Measurements from ENCODE around the gene TMC7. TPM values are rescaled to one million over a fixed set of nuclear protein-coding genes. Genes with fewer than 3 reads are reported as not detected.

Gene TMC7
- total RNA-seq, 2 experiments from 2014 or later: not detected

DNA sequence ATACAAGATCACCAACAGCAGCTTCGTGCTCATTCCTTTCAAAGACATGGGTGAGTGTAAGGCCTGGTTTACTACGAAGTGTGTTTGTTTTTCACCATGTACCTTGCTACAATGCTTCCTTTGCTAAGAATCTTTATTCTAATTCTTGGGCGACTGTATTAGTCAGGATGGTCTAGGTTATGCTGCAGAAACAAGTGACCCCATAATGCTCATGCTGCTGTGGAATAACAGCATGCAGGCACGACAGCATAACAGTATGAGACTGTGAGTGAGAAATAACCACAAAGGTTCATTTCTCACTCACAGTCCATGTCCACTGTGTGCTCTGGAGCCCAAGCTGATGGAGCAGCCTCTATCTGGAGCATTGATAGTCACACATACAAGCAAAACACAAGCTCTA is 38.0 kb downstream of the TMC7 start:
- ChIA-PET CTCF (no interaction called here), POLR2A (no interaction called here)
- intact Hi-C loops (cut with micrococcal nuclease): no loop called here
- H3K27ac Mint-ChIP-seq: no peak overlapping the region
- H3K4me1 Mint-ChIP-seq (ENCODE audit: low read depth): no peaks in the 10 kb centered on the region
- no peaks in the 10 kb centered on the region for H3K9me3 Mint-ChIP-seq
- H3K27me3 Mint-ChIP-seq: peaks cover 3% of the 10 kb centered on the region
- H3K36me3 Mint-ChIP-seq (ENCODE audit: low read depth): no peaks in the 10 kb centered on the region
- ATAC-seq (no peak), DNase-seq (no peak)
- TF ChIP-seq, protein P1, sequence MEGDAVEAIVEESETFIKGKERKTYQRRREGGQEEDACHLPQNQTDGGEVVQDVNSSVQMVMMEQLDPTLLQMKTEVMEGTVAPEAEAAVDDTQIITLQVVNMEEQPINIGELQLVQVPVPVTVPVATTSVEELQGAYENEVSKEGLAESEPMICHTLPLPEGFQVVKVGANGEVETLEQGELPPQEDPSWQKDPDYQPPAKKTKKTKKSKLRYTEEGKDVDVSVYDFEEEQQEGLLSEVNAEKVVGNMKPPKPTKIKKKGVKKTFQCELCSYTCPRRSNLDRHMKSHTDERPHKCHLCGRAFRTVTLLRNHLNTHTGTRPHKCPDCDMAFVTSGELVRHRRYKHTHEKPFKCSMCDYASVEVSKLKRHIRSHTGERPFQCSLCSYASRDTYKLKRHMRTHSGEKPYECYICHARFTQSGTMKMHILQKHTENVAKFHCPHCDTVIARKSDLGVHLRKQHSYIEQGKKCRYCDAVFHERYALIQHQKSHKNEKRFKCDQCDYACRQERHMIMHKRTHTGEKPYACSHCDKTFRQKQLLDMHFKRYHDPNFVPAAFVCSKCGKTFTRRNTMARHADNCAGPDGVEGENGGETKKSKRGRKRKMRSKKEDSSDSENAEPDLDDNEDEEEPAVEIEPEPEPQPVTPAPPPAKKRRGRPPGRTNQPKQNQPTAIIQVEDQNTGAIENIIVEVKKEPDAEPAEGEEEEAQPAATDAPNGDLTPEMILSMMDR (IDR thresholded peaks at IDR 0.05): no peak
- H3K4me3 Mint-ChIP-seq: no peak overlapping the region

DNA sequence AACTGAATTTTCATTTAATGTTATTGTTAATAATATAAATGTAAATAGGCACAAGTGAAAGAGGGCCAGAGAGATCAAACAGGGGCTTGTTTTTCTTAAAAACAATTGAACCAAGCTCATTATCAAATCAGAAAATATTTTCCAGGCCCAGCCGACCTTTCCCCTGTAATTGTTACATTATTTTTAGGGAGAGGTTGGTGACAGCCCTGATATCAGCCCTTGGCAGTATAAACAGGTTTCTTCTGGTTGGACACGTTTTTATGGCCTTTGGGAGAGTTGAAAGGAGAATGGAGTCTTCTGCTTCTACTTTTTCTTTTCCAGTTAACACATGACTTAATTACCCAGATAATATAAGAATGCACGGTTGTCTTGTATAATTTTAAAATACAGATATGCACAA is 43.7 kb downstream of the TMC7 start:
- no peaks in the 10 kb centered on the region for H3K36me3 Mint-ChIP-seq (ENCODE audit: low read depth)
- CTCF ChIA-PET: no interaction called here
- POLR2A ChIA-PET: interaction anchor here (1.3 kb wide), 1 partner anchor 9 kb away, joined by 3 read pairs; no protein-coding TSS in a partner anchor
- ATAC-seq (no peak), DNase-seq (no peak)
- H3K4me3 Mint-ChIP-seq: no peak overlapping the region
- H3K4me1 Mint-ChIP-seq (ENCODE audit: low read depth): no peaks in the 10 kb centered on the region
- intact Hi-C loops (cut with micrococcal nuclease): no loop called here
- TF ChIP-seq, protein P1 (IDR thresholded peaks at IDR 0.05): no peak
- H3K9me3 Mint-ChIP-seq: no peaks in the 10 kb centered on the region
- H3K27ac Mint-ChIP-seq: no peak overlapping the region
- H3K27me3 Mint-ChIP-seq: peaks cover 5% of the 10 kb centered on the region

- POLR2A ChIA-PET: no interaction called here
- no peak for DNase-seq
Observed at GRCh38 chr16:19029980-19030379, 46.2 kb downstream of the TMC7 start.

DNA sequence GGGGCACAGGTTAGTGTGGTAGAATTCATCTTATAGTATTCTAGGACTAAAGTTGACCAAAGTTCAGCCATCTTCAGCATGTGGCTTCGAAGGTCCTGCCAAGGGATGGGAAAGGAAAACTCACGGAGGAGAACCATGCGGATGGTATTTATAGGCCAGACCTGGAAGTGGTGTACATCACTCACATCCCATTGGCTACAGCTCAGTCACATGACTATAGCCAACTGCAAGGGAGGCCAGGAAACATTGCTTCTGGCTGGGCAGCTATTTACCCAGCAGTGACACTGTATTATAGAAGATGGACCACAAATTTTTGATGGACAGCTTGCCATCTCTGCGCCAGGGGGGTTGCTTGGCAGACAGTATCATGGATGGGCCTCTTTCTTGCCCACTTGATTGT is 48.0 kb downstream of the TMC7 start:
- Mint-ChIP-seq H3K27ac (no peak overlapping the region), H3K9me3 (peaks cover 2% of the 10 kb centered on the region), H3K4me1 (ENCODE audit: low read depth) (no peaks in the 10 kb centered on the region), H3K4me3 (no peak overlapping the region), H3K27me3 (peaks cover 2% of the 10 kb centered on the region), H3K36me3 (ENCODE audit: low read depth) (no peaks in the 10 kb centered on the region)
- TF ChIP-seq, protein P1 (IDR thresholded peaks at IDR 0.05): no peak
- intact Hi-C loops (cut with micrococcal nuclease): no loop called here
- ATAC-seq (no peak), DNase-seq (no peak)
- ChIA-PET CTCF (interaction anchor here (1.1 kb wide), 1 partner anchor 10 kb away, joined by 3 read pairs; no protein-coding TSS in a partner anchor), POLR2A (no interaction called here)

More at GRCh38 chr16:19029980-19030379, 46.2 kb downstream of the TMC7 start:
- no peaks in the 10 kb centered on the region for H3K36me3 Mint-ChIP-seq (ENCODE audit: low read depth)
- no peak for ATAC-seq
- peaks cover 2% of the 10 kb centered on the region for H3K27me3 Mint-ChIP-seq
- no peak overlapping the region for H3K27ac Mint-ChIP-seq
- CTCF ChIA-PET: no interaction called here
- H3K9me3 Mint-ChIP-seq: no peaks in the 10 kb centered on the region
- no peaks in the 10 kb centered on the region for H3K4me1 Mint-ChIP-seq (ENCODE audit: low read depth)
- TF ChIP-seq, protein P1 (IDR thresholded peaks at IDR 0.05): no peak
- no peak overlapping the region for H3K4me3 Mint-ChIP-seq
- intact Hi-C loops (cut with micrococcal nuclease): no loop called here

- TF ChIP-seq, protein P1 (IDR thresholded peaks at IDR 0.05): no peak
- intact Hi-C loops (cut with micrococcal nuclease): no loop called here
- ATAC-seq: no peak
- POLR2A ChIA-PET: no interaction called here
- no peak overlapping the region for H3K27ac Mint-ChIP-seq
- no peak overlapping the region for H3K4me3 Mint-ChIP-seq
- no peaks in the 10 kb centered on the region for H3K36me3 Mint-ChIP-seq (ENCODE audit: low read depth)
- peaks cover 2% of the 10 kb centered on the region for H3K9me3 Mint-ChIP-seq
- no peaks in the 10 kb centered on the region for H3K4me1 Mint-ChIP-seq (ENCODE audit: low read depth)
- CTCF ChIA-PET: no interaction called here
- no peak for DNase-seq
- peaks cover 2% of the 10 kb centered on the region for H3K27me3 Mint-ChIP-seq
Observed at GRCh38 chr16:19033761-19034160, 50.0 kb downstream of the TMC7 start.

Measured in activated CD8-positive, alpha-beta T cell treated with anti-CD3 and anti-CD28 coated beads for 36 hours (primary cell).